GM21576 (cell line): Measurements from ENCODE around the gene CAV1.

Source experiments
- ATAC-seq: cut with Tn5 transposase; IDR thresholded peaks from one replicate; pipeline ENCODE4 v1.9.1; 2021; ENCODE audit warnings: mild to moderate bottlenecking, moderate library complexity; ENCODE audit not compliant: unreplicated experiment

CAV1 gene

GRCh38 chr7:116597384-116597783 lies 72.5 kb downstream of the CAV1 start:
- ATAC-seq = no peak

- ATAC-seq = no peak
These were observed 73.4 kb downstream of the CAV1 start for GRCh38 chr7:116598278-116598677.

- ATAC-seq = no peak
These were observed 74.0 kb downstream of the CAV1 start for GRCh38 chr7:116598861-116599260.

GRCh38 chr7:116601426-116601825 lies 76.6 kb downstream of the CAV1 start:
- ATAC-seq = no peak

GRCh38 chr7:116607299-116607698 lies 82.5 kb downstream of the CAV1 start:
- no peak for ATAC-seq

GRCh38 chr7:116610210-116610609 lies 85.4 kb downstream of the CAV1 start:
- ATAC-seq = no peak

GRCh38 chr7:116610721-116611120 lies 85.9 kb downstream of the CAV1 start:
- ATAC-seq = no peak
